ENCODE results near the gene NXF3. TPM values are rescaled to one million over a fixed set of nuclear protein-coding genes. Genes with fewer than 3 reads are reported as not detected.

The NXF3 gene
- total RNA-seq, 1 experiment from 2014 or later, result not detected

Other genes starting within 250 kb of the NXF3 start
- not detected in 2 replicates for gene RAB40AL, start 155.9 kb downstream of the NXF3 start, total RNA-seq (2021)
- 48.1 and 51.7 TPM in 2 replicates for gene BEX1, start 29.0 kb downstream of the NXF3 start, total RNA-seq (2021)
- gene BEX4, start 122.0 kb upstream of the NXF3 start, total RNA-seq (2021), result 44.9 and 48.2 TPM in 2 replicates
- gene TCEAL8, start 162.0 kb upstream of the NXF3 start, total RNA-seq (2021), result 78.1 and 79.0 TPM in 2 replicates
- not detected in 2 replicates for gene TCEAL5, start 183.6 kb upstream of the NXF3 start, total RNA-seq (2021)
- 29.6 and 34.2 TPM in 2 replicates for gene BEX2, start 217.8 kb upstream of the NXF3 start, total RNA-seq (2021)
- 2.7 and 3.1 TPM in 2 replicates for gene TCEAL7, start 237.1 kb upstream of the NXF3 start, total RNA-seq (2021)